Memory B cell (primary cell): ENCODE measurements around the gene GALNT2.

Experiments
- ATAC-seq: fragments of 150-1000 bp; cut with Tn5 transposase; 2 replicates; pipeline ENCODE4 v1.10.0; 2021; ENCODE audit warnings: low read depth, mild to moderate bottlenecking, moderate library complexity
- DNase-seq, 2 donors: peaks; one replicate each; pipeline ENCODE4 v3.0.0; 2022; ENCODE audit warnings: low spot score in 2 of 2
- H3K27ac Mint-ChIP-seq: one replicate; pipeline ENCODE4 v1.8.0; 2022; ENCODE audit warnings: mild to moderate bottlenecking, moderate library complexity, mixed read lengths
- H3K27me3 Mint-ChIP-seq: one replicate; pipeline ENCODE4 v1.8.0; 2022; ENCODE audit warnings: mixed read lengths
- H3K36me3 Mint-ChIP-seq: one replicate; pipeline ENCODE4 v1.8.0; 2022; ENCODE audit warnings: mild to moderate bottlenecking, mixed read lengths
- H3K4me1 Mint-ChIP-seq: one replicate; pipeline ENCODE4 v1.8.0; 2022; ENCODE audit warnings: mixed read lengths
- H3K4me3 Mint-ChIP-seq: one replicate; pipeline ENCODE4 v1.8.0; 2022; ENCODE audit warnings: mild to moderate bottlenecking, moderate library complexity, mixed read lengths
- H3K9me3 Mint-ChIP-seq: one replicate; pipeline ENCODE4 v1.8.0; 2022; ENCODE audit warnings: mixed read lengths

The GALNT2 gene

DNA sequence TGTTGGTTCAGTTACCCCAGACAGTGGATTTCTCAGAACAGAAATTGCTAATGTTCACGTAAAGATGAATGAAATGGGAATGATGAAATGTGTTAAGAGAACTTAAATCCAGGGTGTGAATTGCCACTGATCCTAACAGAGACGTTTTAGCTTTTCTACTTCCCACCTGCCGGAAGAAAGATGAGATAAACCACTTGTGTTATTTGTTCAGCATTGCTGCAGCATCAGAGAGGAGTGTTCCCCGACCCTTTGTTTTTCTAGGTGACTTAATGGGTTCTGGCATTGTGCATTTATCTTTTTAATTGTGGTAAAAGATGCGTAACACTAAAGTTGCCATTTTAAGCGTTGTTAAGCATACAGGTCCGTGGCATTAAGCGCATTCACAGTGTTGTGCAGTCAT, 122.3 kb downstream of the GALNT2 start:
- Mint-ChIP-seq H3K4me1 (peaks cover 20% of the 10 kb centered on the region), H3K36me3 (peaks cover 22% of the 10 kb centered on the region), H3K27ac (no peak overlapping the region), H3K27me3 (no peaks in the 10 kb centered on the region), H3K9me3 (peaks cover 5% of the 10 kb centered on the region), H3K4me3 (no peak overlapping the region)
- DNase-seq = no peak
- no peak for ATAC-seq

DNA sequence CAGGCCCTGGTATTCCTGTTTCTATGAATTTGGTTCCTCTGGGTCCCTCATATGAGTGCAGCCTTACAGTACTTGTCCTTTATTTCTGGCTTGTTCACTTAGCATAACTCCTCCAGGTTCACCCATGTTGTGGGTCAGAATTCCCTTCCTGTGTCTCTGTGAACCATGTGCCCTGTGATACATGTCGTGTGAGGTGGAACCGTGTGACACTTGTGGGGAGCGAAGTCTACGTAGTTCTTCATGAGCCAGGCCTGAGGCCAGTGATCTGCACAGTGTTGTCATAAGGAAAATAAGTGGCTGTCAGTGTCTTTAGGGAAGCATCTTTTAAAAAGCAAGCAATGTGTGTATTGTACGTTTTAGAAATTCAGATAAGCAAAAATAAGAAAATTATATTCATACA, 122.8 kb downstream of the GALNT2 start:
- DNase-seq (no peak), ATAC-seq (no peak)
- peaks cover 18% of the 10 kb centered on the region for H3K4me1 Mint-ChIP-seq
- no peak overlapping the region for H3K4me3 Mint-ChIP-seq
- H3K36me3 Mint-ChIP-seq = peaks cover 20% of the 10 kb centered on the region
- no peaks in the 10 kb centered on the region for H3K9me3 Mint-ChIP-seq
- H3K27me3 Mint-ChIP-seq = no peaks in the 10 kb centered on the region
- H3K27ac Mint-ChIP-seq = no peak overlapping the region

DNA sequence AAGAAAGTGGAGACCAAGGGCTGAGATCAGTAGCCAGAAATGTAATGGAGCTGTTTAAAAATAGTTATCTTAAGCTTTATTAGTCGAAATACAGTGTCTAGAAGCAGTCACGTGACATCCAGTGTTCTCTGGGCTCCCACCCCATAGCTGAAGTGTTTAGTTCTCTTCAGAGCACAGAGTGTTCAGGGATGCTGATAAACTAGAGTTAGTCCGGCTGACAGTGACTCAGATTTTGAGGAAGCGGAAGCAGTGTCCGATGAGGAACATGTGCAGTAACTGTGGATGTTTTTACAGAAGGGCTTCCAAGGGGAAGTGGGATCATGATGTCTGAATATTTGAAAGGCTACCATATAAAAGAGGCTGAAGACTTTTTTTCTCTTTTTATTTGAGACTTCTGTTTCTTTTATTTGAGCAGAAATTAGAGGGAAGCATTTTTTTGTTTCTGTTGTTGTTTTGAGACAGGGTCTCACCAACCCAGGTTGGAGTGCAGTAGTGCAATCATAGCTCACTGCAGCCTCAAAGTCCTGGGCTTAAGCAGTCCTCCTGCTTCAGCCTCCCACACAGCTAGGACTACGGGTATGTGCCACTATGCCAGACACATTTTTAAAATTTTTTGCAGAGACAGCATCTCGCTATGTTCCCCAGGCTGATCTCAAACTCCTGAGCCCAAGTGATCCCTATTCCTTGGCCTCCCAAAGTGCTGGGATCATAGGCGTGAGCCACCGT, 124.2 kb downstream of the GALNT2 start:
- DNase-seq (no peak), ATAC-seq (no peak)
- peaks cover 17% of the 10 kb centered on the region for H3K36me3 Mint-ChIP-seq
- no peaks in the 10 kb centered on the region for H3K9me3 Mint-ChIP-seq
- no peak overlapping the region for H3K4me3 Mint-ChIP-seq
- H3K27me3 Mint-ChIP-seq = no peaks in the 10 kb centered on the region
- no peak overlapping the region for H3K27ac Mint-ChIP-seq
- peaks cover 12% of the 10 kb centered on the region for H3K4me1 Mint-ChIP-seq

DNA sequence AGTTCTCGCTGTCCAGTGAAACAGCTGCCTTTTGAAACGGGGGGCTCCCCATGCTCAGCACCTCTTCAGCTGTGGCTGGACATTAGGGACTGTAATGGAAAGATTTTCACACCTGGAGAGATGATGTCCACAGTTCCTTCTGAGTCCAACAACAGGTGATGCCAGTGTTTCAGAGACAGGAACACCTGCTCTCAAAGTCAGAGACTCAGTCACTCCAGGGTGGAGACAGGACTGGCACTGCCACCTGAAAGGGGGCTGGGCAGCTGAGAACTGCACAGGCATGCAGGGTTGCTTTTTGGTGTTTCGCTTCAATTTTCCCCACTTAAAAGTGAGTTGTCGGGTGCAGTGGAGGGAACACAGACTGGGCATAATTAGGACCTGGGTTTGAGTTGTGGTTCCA, 124.8 kb downstream of the GALNT2 start:
- DNase-seq = no peak
- H3K27me3 Mint-ChIP-seq = no peaks in the 10 kb centered on the region
- H3K4me3 Mint-ChIP-seq = no peak overlapping the region
- no peaks in the 10 kb centered on the region for H3K9me3 Mint-ChIP-seq
- peaks cover 11% of the 10 kb centered on the region for H3K4me1 Mint-ChIP-seq
- no peak overlapping the region for H3K27ac Mint-ChIP-seq
- ATAC-seq = no peak
- H3K36me3 Mint-ChIP-seq = peaks cover 16% of the 10 kb centered on the region

DNA sequence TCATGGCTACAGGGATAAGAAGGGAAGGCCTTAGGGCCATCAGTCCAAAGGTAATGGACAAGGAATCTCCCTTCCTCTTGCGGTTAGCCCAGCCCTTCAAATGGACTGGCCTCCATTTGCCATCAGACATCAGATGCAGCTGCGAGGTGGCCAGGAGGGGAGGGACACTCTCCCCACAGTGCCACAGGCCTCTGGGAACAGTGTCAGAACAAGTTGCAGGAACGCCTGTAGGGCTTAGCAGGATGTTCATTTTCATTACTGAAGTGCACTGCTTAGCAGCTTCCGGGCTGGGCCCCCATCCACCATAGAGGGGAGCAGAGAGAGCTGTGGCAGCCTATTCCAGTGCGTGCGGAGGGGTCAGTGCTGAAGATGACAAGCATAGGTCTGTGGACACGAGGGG, 127.5 kb downstream of the GALNT2 start:
- DNase-seq (no peak), ATAC-seq (no peak)
- H3K27me3 Mint-ChIP-seq = no peaks in the 10 kb centered on the region
- no peak overlapping the region for H3K4me3 Mint-ChIP-seq
- peak overlapping the region; percentile 54 for H3K27ac Mint-ChIP-seq
- peaks cover 12% of the 10 kb centered on the region for H3K4me1 Mint-ChIP-seq
- no peaks in the 10 kb centered on the region for H3K9me3 Mint-ChIP-seq
- peaks cover 12% of the 10 kb centered on the region for H3K36me3 Mint-ChIP-seq

DNA sequence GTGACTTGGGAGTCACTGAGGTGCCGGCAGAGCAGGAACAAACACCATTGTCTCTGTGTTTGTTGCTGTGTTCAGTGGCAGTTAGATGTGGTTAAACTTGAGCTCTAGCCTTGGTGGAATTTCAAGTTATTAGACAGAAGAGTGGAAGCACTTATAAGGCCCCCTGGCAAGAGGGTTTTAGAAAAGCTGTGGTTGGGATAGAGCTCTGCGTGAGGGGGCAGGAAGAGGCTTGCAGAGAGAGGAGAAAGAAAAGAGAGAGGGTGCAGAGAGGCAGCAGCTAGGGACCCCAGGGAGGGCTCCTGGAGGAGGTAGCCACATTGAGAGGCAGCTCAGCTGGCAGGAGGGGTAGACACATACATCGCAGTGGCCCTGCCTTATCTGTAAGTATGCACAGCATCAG, 128.2 kb downstream of the GALNT2 start:
- H3K4me3 Mint-ChIP-seq = no peak overlapping the region

DNA sequence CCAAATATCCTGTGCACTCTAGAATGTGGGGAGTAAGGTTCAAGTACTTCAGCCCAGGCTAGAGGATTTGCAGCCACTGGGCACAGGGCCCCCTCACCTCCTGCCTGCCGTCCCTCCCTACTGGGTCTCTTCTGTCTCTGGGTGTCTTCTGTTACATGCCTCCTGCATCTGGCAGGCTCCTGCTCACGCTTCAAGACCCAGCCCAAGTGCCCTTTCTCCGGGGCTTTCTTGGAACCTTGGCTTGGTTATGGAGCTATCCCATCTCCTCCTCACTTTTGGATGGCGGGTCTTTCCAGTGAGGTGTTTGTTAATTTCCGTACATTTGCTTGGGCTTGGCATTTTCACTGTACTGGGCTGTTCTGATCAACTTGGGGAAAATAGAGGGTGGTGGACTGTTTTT, 129.0 kb downstream of the GALNT2 start:
- DNase-seq (no peak), ATAC-seq (no peak)
- Mint-ChIP-seq H3K27me3 (no peaks in the 10 kb centered on the region), H3K4me3 (no peak overlapping the region), H3K36me3 (peaks cover 13% of the 10 kb centered on the region), H3K27ac (no peak overlapping the region), H3K9me3 (no peaks in the 10 kb centered on the region), H3K4me1 (peaks cover 8% of the 10 kb centered on the region)

More for the DNA sequence above, 128.2 kb downstream of the GALNT2 start:
- Mint-ChIP-seq H3K36me3 (peaks cover 12% of the 10 kb centered on the region), H3K27ac (no peak overlapping the region), H3K4me1 (peaks cover 12% of the 10 kb centered on the region), H3K9me3 (no peaks in the 10 kb centered on the region), H3K27me3 (no peaks in the 10 kb centered on the region)
- DNase-seq (no peak), ATAC-seq (no peak)

DNA sequence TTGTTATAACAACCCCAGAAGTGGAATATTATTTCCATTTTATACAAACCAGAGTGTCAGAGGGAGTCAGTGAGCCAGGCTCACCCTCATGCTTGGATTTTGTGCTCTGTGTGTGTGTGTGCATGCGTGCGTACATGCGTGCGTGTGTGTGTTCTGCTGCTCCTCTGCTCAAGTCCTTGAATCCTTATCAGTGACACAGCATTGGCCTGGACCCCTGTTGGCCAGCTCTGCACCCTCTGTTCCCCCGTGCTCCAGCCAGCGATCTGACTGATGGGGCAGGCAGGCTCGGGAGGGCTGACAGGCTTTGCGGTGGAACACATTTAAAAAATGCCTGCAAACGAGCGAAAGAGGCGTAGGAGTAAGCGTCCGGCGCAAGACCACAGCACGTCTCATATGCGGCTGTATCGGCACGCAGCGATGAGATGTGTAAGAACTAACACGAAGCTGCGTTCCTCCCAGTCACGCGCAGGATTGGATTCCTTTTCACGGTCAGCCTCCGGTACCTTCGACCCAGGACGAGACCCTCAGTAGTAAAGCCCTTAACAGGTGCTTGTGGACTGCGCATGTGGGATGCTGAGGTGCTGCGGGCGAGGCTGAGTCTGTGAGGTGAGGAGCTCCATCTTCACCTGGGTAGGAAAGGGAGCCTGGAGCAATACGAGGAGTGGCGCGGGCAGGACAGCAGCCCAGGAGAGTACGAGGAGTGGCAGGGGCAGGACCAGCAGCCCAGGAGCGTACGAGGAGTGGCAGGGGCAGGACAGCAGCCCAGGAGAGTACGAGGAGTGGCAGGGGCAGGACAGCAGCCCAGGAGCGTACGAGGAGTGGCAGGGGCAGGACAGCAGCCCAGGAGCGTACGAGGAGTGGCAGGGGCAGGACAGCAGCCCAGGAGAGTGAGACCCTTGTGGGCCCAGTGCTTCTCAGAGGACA, 130.9 kb downstream of the GALNT2 start:
- Mint-ChIP-seq H3K4me3 (no peak overlapping the region), H3K36me3 (peaks cover 15% of the 10 kb centered on the region), H3K27ac (no peak overlapping the region), H3K9me3 (no peaks in the 10 kb centered on the region), H3K27me3 (no peaks in the 10 kb centered on the region), H3K4me1 (peaks cover 10% of the 10 kb centered on the region)
- ATAC-seq (no peak), DNase-seq (no peak)

DNA sequence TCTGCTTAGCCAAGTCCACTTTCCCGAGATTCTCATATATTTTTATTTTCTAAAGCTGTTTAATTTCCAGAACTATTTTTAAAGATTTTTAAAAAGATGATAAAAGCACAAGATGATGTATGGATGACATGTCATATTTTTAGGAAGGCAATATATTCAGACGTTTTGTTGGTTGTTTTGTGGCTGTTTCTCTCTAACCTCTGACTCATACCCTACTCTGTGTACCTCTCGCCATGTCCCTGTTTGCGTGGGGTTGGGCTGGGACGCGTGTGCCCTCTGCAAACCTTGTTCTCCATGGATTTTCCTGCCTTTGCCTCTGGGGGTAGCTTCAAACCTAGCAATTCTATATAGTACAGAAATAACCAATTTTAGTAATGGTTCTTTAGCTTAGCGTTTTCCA, 132.0 kb downstream of the GALNT2 start:
- Mint-ChIP-seq H3K27me3 (no peaks in the 10 kb centered on the region), H3K4me1 (peaks cover 8% of the 10 kb centered on the region), H3K9me3 (no peaks in the 10 kb centered on the region), H3K4me3 (no peak overlapping the region), H3K36me3 (peaks cover 21% of the 10 kb centered on the region), H3K27ac (no peak overlapping the region)
- ATAC-seq = no peak
- DNase-seq = no peak

DNA sequence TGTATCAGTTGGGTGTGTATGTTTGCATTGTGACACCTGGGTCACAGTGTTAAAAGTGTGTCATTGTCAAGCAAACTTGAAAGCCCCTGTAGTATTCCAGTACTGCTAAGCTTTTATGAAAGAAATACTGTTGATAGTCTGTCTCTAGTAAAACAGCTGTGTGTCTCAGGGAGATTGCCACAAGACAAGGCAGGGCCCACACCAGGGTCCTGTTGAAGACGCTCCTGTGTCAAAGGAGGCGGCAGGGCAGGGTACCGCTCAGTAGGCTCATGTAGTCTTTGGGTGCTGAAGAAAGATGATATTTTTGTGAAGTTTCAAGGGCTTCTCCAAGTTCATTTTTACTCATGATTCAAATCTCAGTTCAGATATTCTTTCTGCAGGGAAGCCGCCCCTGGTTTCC, 132.5 kb downstream of the GALNT2 start:
- Mint-ChIP-seq H3K36me3 (peaks cover 21% of the 10 kb centered on the region), H3K27me3 (no peaks in the 10 kb centered on the region), H3K9me3 (no peaks in the 10 kb centered on the region), H3K27ac (no peak overlapping the region), H3K4me1 (peaks cover 7% of the 10 kb centered on the region), H3K4me3 (no peak overlapping the region)
- DNase-seq (no peak), ATAC-seq (no peak)

DNA sequence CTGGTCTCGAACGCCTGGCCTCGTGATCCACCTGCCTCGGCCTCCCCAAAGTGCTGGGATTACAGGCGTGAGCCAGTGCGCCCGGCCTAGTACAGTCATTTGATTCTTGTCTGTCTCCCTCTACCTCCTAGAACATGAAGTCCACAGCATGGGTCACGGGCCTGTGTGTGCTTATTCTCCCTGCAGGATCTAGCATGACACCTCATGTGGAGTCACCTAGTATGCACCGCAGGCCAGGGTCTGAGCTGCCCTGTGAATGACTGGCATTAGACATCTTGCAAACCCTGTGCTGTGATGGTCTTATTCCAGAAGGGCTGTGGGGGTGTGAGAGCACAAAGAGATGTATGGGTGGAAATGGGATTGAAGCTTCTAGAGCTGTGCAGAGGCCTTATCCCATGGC, 133.2 kb downstream of the GALNT2 start:
- H3K4me3 Mint-ChIP-seq = no peak overlapping the region
- H3K9me3 Mint-ChIP-seq = no peaks in the 10 kb centered on the region
- DNase-seq (no peak), ATAC-seq (no peak)
- H3K4me1 Mint-ChIP-seq = peaks cover 11% of the 10 kb centered on the region
- no peak overlapping the region for H3K27ac Mint-ChIP-seq
- H3K27me3 Mint-ChIP-seq = no peaks in the 10 kb centered on the region
- peaks cover 19% of the 10 kb centered on the region for H3K36me3 Mint-ChIP-seq

DNA sequence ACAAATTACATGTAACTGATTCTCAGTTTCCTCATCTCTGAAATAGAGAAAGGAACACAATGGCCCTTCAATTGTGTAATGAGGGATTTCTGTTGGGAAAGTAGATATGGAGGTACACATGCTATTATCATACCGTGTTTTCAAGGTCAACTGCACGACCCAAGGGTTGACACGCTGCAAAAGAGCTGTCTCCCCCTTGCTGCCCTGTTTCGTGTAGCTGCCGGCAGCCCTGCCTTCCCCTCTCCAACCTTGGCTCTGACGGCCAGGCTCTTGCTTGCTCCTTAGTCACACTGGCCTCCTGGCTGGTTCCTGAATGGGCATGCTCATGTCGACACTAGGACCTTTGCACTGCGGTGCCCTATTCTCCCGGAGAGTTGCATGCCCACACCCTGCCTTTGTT, 134.4 kb downstream of the GALNT2 start:
- no peaks in the 10 kb centered on the region for H3K9me3 Mint-ChIP-seq
- H3K4me1 Mint-ChIP-seq = peaks cover 11% of the 10 kb centered on the region
- no peak overlapping the region for H3K27ac Mint-ChIP-seq
- peaks cover 21% of the 10 kb centered on the region for H3K36me3 Mint-ChIP-seq
- DNase-seq (no peak), ATAC-seq (no peak)
- no peak overlapping the region for H3K4me3 Mint-ChIP-seq
- H3K27me3 Mint-ChIP-seq = no peaks in the 10 kb centered on the region

DNA sequence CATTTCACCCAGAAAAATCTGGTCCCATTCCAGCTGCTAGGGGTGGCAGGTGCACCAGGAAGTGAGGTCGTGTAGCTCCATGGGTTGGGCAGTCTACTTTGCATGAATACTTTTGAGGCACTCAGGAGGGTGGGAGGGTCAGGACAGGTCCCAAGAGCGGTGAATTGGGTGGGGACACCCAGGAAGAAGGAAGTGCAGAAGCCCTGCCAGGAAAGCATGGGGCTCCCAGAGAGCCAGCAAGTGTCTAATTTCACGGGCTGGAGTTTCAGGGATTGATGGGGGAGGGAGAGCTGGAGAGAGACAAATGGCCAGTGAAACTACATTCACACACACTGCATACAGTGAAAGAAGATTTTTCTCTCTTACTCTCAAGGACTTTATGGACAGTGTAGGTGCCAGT, 137.8 kb downstream of the GALNT2 start:
- H3K27ac Mint-ChIP-seq = peak overlapping the region; percentile 16

DNA sequence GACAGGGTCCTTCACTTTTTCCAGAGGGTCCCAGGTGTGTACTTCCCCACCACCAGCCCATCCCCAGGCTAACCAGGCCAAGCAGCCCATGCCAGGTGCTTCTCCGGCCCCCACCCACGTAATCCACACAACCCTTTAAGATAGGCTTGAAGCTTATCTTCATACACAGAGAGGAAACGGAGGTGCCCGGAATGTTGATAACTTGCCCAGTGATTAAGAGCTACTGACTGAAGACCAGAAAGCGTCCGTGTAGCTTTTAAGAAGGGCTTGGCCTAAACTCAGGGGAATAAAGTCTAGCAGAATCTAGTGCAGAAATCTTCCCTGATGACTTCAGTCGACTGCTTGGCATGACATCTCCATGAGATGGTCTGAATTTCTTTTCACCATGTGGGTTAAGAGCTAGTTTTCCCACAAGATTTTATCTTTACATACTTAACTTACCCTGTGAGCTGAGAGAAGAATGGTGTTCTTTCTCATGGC, 138.7 kb downstream of the GALNT2 start:
- H3K27ac Mint-ChIP-seq = peak overlapping the region; percentile 31
- peaks cover 26% of the 10 kb centered on the region for H3K4me1 Mint-ChIP-seq
- no peaks in the 10 kb centered on the region for H3K27me3 Mint-ChIP-seq
- no peak overlapping the region for H3K4me3 Mint-ChIP-seq
- DNase-seq = no peak
- H3K36me3 Mint-ChIP-seq = peaks cover 18% of the 10 kb centered on the region
- no peak for ATAC-seq
- H3K9me3 Mint-ChIP-seq = no peaks in the 10 kb centered on the region

More for the DNA sequence above, 137.8 kb downstream of the GALNT2 start:
- Mint-ChIP-seq H3K4me3 (no peak overlapping the region), H3K27me3 (no peaks in the 10 kb centered on the region), H3K9me3 (no peaks in the 10 kb centered on the region), H3K36me3 (peaks cover 19% of the 10 kb centered on the region), H3K4me1 (peaks cover 22% of the 10 kb centered on the region)
- DNase-seq (no peak), ATAC-seq (no peak)
